ENCODE results near the gene ATP2B2. TPM values are rescaled to one million over a fixed set of nuclear protein-coding genes. Genes with fewer than 3 reads are reported as not detected.
"Not testable (repeated sequence)": the region's sequence is repeated elsewhere in the genome, so short reads cannot be mapped to it uniquely, and the experiment has no call there.

ATP2B2 gene
- total RNA-seq, 4 donors from 2014 or later, result 0.11 to 0.42 (median 0.15) TPM; not detected in 1

GRCh38 chr3:10547841-10548783 lies 42.7 kb upstream of the ATP2B2 start:
- TF ChIP-seq POLR2A (IDR thresholded peaks at IDR 0.05) (no peak), CTCF (IDR thresholded peaks at IDR 0.05) (no peak)
- Histone ChIP-seq H3K9me3 (no peaks in the 10 kb centered on the region), H3K36me3 (no peaks in the 10 kb centered on the region), H3K27ac (no peak overlapping the region), H3K4me1 (no peaks in the 10 kb centered on the region), H3K27me3 (no peaks in the 10 kb centered on the region), H3K4me3 (replicated peaks in 1 of 3) (no peak overlapping the region)
- DNase-seq, result no peak
- intact Hi-C loops (cut with DNase I), result no loop called here
- 64% methylated on average over 6 of the region's 6 CpGs for WGBS, 2 donors

- DNase-seq, result no peak
These were observed 42.0 kb upstream of the ATP2B2 start for GRCh38 chr3:10547413-10547812.

GRCh38 chr3:10546820-10547263 lies 41.5 kb upstream of the ATP2B2 start:
- Histone ChIP-seq H3K4me1 (no peaks in the 10 kb centered on the region), H3K27ac (no peak overlapping the region), H3K27me3 (no peaks in the 10 kb centered on the region), H3K9me3 (no peaks in the 10 kb centered on the region), H3K36me3 (no peaks in the 10 kb centered on the region), H3K4me3 (replicated peaks in 1 of 3) (no peak overlapping the region)
- TF ChIP-seq POLR2A (IDR thresholded peaks at IDR 0.05) (no peak), CTCF (IDR thresholded peaks at IDR 0.05) (no peak)
- DNase-seq, result no peak
- intact Hi-C loops (cut with DNase I), result no loop called here
- WGBS, 2 donors, result 82 to 86% methylated on average over 14 of the region's 14 CpGs

More at GRCh38 chr3:10547413-10547812, 42.0 kb upstream of the ATP2B2 start:
- H3K36me3 ChIP-seq, result no peaks in the 10 kb centered on the region
- H3K27ac ChIP-seq, result no peak overlapping the region
- no peak for TF ChIP-seq CTCF (IDR thresholded peaks at IDR 0.05)
- no peak for TF ChIP-seq POLR2A (IDR thresholded peaks at IDR 0.05)
- H3K4me1 ChIP-seq, result no peaks in the 10 kb centered on the region
- no peaks in the 10 kb centered on the region for H3K9me3 ChIP-seq
- H3K4me3 ChIP-seq (replicated peaks in 1 of 3), result no peak overlapping the region
- intact Hi-C loops (cut with DNase I), result no loop called here
- WGBS, 2 donors, result 84 to 91% methylated on average over 7 of the region's 7 CpGs
- no peaks in the 10 kb centered on the region for H3K27me3 ChIP-seq

- Histone ChIP-seq H3K9me3 (no peaks in the 10 kb centered on the region), H3K36me3 (no peaks in the 10 kb centered on the region), H3K4me1 (no peaks in the 10 kb centered on the region), H3K27ac (no peak overlapping the region), H3K27me3 (no peaks in the 10 kb centered on the region), H3K4me3 (replicated peaks in 1 of 3) (no peak overlapping the region)
- 61 to 72% methylated on average over 5 of the region's 5 CpGs for WGBS, 2 donors
- DNase-seq, result no peak
- intact Hi-C loops (cut with DNase I), result no loop called here
- TF ChIP-seq POLR2A (IDR thresholded peaks at IDR 0.05) (no peak), CTCF (IDR thresholded peaks at IDR 0.05) (no peak)
These were observed 40.8 kb upstream of the ATP2B2 start for GRCh38 chr3:10546181-10546624.

- Histone ChIP-seq H3K4me1 (no peaks in the 10 kb centered on the region), H3K9me3 (no peaks in the 10 kb centered on the region), H3K36me3 (no peaks in the 10 kb centered on the region), H3K4me3 (replicated peaks in 1 of 3) (no peak overlapping the region), H3K27ac (no peak overlapping the region), H3K27me3 (no peaks in the 10 kb centered on the region)
- DNase-seq, result no peak
- intact Hi-C loops (cut with DNase I), result no loop called here
- TF ChIP-seq CTCF (IDR thresholded peaks at IDR 0.05) (no peak), POLR2A (IDR thresholded peaks at IDR 0.05) (no peak)
- 74 to 80% methylated on average over 2 of the region's 2 CpGs for WGBS, 2 donors
These were observed 37.1 kb upstream of the ATP2B2 start for GRCh38 chr3:10542518-10542917.

- intact Hi-C loops (cut with DNase I); H3K27ac ChIP-seq; H3K4me3 ChIP-seq (replicated peaks in 1 of 3); H3K36me3 ChIP-seq; H3K4me1 ChIP-seq; DNase-seq; H3K27me3 ChIP-seq; H3K9me3 ChIP-seq: not testable (repeated sequence)
- 81 to 87% methylated on average over 6 of the region's 6 CpGs for WGBS, 2 donors
These were observed 35.0 kb upstream of the ATP2B2 start for GRCh38 chr3:10540347-10540746.

Measured in thyroid gland (tissue), 4 donors.